ENCODE results near the gene ARAP1.

GRCh38 chr11:72772059-72772458 is 19.9 kb upstream of the ARAP1 start:
- TF ChIP-seq CTCF (IDR thresholded peaks at IDR 0.05; ENCODE audit: insufficient read depth, low read length) (no peak), POLR2AphosphoS5 (IDR thresholded peaks at IDR 0.05; ENCODE audit: low read depth) (no peak)
